Activated naive CD8-positive, alpha-beta T cell (primary cell): ENCODE results near the gene HOXB13.

Experiments used
- H3K27ac Mint-ChIP-seq: one replicate; pipeline ENCODE4 v1.8.0; 2021; ENCODE audit warnings: mixed read lengths
- H3K27me3 Mint-ChIP-seq: one replicate; pipeline ENCODE4 v1.8.0; 2021; ENCODE audit warnings: mixed read lengths
- H3K36me3 Mint-ChIP-seq: one replicate; pipeline ENCODE4 v1.8.0; 2021; ENCODE audit warnings: mixed read lengths
- H3K4me1 Mint-ChIP-seq: one replicate; pipeline ENCODE4 v1.8.0; 2021; ENCODE audit warnings: low read depth, mixed read lengths
- H3K4me3 Mint-ChIP-seq: one replicate; pipeline ENCODE4 v1.8.0; 2021; ENCODE audit warnings: mild to moderate bottlenecking, mixed read lengths
- H3K9me3 Mint-ChIP-seq: one replicate; pipeline ENCODE4 v1.8.0; 2021; ENCODE audit warnings: low read depth, mixed read lengths

Gene HOXB13

DNA sequence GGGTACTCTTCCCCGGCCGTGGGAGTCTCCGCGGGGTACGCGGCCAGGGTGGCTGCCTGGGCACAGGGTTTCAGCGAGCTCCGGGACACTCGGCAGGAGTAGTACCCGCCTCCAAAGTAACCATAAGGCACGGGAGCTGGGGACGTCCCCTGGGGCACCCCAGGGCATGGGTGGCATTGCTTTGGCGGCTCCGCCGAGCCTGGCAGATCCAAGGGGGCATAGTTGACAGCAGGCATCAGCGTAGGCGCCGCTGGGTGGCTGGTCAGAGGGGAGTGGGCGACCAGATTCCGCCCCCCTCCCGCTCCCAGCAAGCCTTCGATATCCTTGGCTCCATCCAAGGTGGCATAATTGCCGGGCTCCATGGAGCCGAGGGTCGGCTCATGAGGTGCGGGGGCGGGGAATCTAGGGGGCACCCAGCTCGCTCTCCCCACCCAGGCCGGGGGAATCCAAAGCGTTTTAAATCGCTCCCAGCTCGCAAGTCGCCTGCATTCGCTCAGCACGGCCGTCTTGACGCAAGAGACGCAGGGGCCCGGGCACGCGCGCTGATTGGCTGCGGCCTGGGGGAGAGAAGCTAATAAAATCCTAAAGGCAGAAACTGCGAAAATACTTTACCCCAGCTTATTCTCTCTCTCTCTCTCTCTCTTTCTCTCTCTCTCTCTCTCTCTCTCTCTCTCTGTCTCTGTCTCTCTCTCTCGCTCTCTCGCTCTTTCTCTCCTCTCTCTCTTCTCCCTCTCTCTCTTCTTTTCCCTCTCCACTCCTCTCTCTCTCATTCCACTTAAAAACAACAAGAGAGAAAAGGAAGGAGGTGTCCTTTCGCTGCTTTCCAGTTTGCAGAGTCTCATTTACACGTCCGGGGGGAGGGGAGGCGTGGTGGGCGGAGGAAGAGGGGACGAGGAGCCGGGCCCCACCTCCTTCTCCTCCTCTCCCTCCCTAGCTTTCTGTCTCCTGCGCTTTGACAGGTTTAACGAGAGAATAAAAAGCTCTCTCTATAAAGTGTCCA is at the start of gene HOXB13:
HOXB13 (minus strand) TSS at position 519 of the 1,000 bp plus-strand sequence; CDS start at position 362, 157 bp downstream.
- Mint-ChIP-seq H3K4me1 (peaks cover 53% of the 10 kb centered on the region), H3K27me3 (peaks cover 63% of the 10 kb centered on the region), H3K9me3 (no peaks in the 10 kb centered on the region), H3K36me3 (no peaks in the 10 kb centered on the region), H3K4me3 (peak within 1 kb of the TSS; percentile 66), H3K27ac (no peak within 1 kb of the TSS)

DNA sequence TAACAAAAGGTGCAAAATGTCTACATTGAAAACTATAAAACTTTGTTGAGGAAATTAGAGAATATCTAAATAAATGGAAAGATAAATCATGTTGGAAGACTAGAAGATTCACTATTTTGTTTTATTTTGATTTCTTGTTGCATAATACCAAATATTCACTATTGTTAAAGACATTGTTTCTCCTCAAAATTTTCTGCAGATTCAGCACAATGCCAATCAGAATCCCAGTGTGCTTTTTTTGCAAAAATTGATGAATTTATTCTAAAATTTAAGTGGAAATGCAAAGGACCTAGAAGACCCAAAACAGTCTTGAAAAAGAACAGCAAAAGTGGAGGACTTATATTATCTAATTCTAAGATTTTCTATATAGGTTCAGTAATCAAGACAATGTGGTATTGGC is 48.1 kb upstream of the HOXB13 start:
- Mint-ChIP-seq H3K27ac (no peak overlapping the region), H3K27me3 (peaks cover 12% of the 10 kb centered on the region), H3K4me3 (no peak overlapping the region), H3K9me3 (no peaks in the 10 kb centered on the region), H3K36me3 (no peaks in the 10 kb centered on the region), H3K4me1 (no peaks in the 10 kb centered on the region)

DNA sequence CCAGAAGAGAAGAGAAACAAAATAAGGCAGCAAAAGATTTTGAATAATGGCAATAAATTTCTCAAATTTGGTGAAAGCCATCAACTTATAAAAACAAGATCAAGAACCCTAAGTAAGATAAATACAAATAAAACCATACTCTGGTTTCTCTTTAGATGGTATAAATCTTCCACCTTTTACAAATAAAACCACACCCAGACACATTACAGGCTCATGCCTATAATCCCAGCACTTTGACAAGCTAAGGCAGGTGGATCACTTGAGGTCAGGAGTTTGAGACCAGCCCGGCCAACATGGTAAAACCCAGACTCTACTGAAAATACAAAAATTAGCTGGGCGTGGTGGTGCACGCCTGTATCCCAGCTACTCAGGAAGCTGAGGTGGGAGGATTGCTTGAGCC is 44.7 kb upstream of the HOXB13 start:
- Mint-ChIP-seq H3K4me3 (no peak overlapping the region), H3K27ac (no peak overlapping the region), H3K4me1 (no peaks in the 10 kb centered on the region), H3K36me3 (no peaks in the 10 kb centered on the region), H3K9me3 (no peaks in the 10 kb centered on the region), H3K27me3 (peaks cover 20% of the 10 kb centered on the region)

DNA sequence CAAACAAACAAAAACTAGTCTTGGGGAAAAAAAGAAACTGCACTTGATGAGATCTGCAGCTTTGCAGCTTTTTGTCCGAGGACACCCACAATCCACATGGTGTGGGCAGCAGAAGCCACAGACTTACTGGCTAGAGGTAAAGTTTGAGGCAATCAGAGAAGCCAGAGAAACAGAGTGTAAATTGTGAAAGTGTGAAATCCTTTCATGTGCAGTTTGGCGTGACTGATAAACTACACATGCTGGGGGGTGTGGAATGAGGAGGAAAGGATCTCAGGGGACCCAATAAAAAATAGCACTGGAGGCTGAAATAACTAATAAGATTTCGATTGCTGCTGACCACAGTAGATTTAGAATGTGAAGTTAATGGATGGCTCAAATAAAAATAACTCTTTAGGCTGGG is 42.4 kb upstream of the HOXB13 start:
- peaks cover 22% of the 10 kb centered on the region for H3K27me3 Mint-ChIP-seq
- no peaks in the 10 kb centered on the region for H3K4me1 Mint-ChIP-seq
- no peaks in the 10 kb centered on the region for H3K9me3 Mint-ChIP-seq
- no peak overlapping the region for H3K27ac Mint-ChIP-seq
- no peaks in the 10 kb centered on the region for H3K36me3 Mint-ChIP-seq
- no peak overlapping the region for H3K4me3 Mint-ChIP-seq

DNA sequence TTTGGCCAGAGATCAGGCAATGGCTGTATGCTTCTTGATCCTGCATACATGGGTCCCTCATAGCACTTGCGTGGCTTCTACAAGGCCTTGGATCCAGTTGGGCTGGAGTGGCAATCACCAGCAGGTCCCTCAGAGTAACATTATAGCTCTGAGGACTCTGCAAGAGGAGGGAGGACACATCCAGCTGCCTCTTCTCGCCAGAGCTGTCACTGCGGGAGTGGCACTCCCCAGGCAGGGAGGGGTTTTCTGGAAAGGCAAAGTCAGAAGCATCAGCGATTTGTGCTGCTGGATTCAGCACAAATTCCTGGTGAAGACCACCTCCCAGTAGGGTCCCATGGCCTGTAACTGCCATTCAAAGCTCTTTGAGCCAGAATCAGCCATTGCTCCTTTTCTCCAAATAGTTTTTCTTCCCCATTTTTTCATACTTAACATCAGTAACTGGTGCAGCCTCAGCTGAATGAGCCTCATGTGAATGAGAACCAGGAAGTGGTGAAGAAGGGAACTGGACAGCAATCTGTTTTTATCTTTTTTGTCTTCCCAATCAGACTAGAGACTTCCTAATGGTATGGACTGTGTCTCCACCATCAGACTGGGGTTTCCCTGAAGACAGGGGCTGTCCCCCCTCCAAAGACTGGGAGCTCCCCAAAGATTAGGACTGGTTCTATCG is 40.6 kb upstream of the HOXB13 start:
- no peak overlapping the region for H3K27ac Mint-ChIP-seq
- H3K4me3 Mint-ChIP-seq: no peak overlapping the region
- H3K27me3 Mint-ChIP-seq: peaks cover 20% of the 10 kb centered on the region
- H3K9me3 Mint-ChIP-seq: no peaks in the 10 kb centered on the region
- H3K36me3 Mint-ChIP-seq: no peaks in the 10 kb centered on the region
- H3K4me1 Mint-ChIP-seq: no peaks in the 10 kb centered on the region

- Mint-ChIP-seq H3K4me3 (no peak overlapping the region), H3K9me3 (no peaks in the 10 kb centered on the region), H3K4me1 (no peaks in the 10 kb centered on the region), H3K27ac (no peak overlapping the region), H3K27me3 (peaks cover 24% of the 10 kb centered on the region), H3K36me3 (no peaks in the 10 kb centered on the region)
Measured at GRCh38 chr17:48767263-48767774, 38.8 kb upstream of the HOXB13 start.

GRCh38 chr17:48761114-48761513 is 32.6 kb upstream of the HOXB13 start:
- peaks cover 42% of the 10 kb centered on the region for H3K27me3 Mint-ChIP-seq
- peaks cover 2% of the 10 kb centered on the region for H3K36me3 Mint-ChIP-seq
- no peak overlapping the region for H3K4me3 Mint-ChIP-seq
- H3K27ac Mint-ChIP-seq: no peak overlapping the region
- H3K9me3 Mint-ChIP-seq: no peaks in the 10 kb centered on the region
- no peaks in the 10 kb centered on the region for H3K4me1 Mint-ChIP-seq

DNA sequence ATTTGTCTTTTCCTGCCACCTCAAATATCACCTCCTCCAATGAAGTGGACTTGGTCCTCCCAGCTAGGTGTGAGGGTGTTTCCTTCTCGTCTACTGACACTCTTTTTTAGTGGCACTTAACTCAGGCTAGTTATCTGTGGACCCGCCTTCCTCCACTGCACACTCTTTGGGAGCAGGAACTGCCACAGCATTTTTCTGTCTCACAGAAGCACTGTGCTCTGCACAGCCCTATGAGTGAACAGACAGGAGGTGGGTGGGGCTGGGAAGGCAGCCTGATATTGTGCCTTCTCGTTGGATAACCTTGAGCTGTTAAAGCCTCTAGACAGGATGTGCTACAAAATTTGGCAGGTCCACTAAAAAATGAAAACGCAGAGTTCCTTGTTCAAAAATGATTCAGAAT is 31.9 kb upstream of the HOXB13 start:
- H3K27ac Mint-ChIP-seq: no peak overlapping the region
- no peaks in the 10 kb centered on the region for H3K4me1 Mint-ChIP-seq
- H3K36me3 Mint-ChIP-seq: peaks cover 2% of the 10 kb centered on the region
- no peak overlapping the region for H3K4me3 Mint-ChIP-seq
- H3K9me3 Mint-ChIP-seq: no peaks in the 10 kb centered on the region
- H3K27me3 Mint-ChIP-seq: peaks cover 48% of the 10 kb centered on the region

- Mint-ChIP-seq H3K36me3 (peaks cover 2% of the 10 kb centered on the region), H3K27me3 (peaks cover 48% of the 10 kb centered on the region), H3K27ac (no peak overlapping the region), H3K9me3 (no peaks in the 10 kb centered on the region), H3K4me3 (no peak overlapping the region), H3K4me1 (peaks cover 6% of the 10 kb centered on the region)
Measured at GRCh38 chr17:48759288-48759687, 30.7 kb upstream of the HOXB13 start.

DNA sequence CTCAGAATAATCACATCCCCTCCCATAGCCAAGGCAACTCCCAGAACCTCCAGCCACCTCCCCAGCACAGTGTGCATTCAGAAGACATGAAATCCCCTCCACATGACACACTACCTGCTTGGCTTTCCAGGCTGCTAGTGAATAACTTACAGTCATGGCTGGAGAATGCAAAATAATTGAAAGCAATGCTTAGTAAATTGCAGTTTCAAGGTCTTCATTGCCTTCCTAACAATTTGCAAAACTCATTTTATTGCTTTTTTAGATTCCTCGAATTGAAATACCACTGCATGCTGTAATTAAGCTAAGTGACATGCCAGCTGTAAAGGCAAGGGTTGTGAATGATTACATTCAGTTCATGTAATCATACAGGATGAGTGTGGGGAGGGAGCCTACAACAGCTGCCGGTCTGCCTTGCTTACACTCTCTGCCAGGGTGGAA is 29.0 kb upstream of the HOXB13 start:
- H3K27me3 Mint-ChIP-seq: peaks cover 53% of the 10 kb centered on the region
- H3K4me1 Mint-ChIP-seq: peaks cover 16% of the 10 kb centered on the region
- H3K9me3 Mint-ChIP-seq: no peaks in the 10 kb centered on the region
- no peak overlapping the region for H3K4me3 Mint-ChIP-seq
- no peak overlapping the region for H3K27ac Mint-ChIP-seq
- peaks cover 2% of the 10 kb centered on the region for H3K36me3 Mint-ChIP-seq

DNA sequence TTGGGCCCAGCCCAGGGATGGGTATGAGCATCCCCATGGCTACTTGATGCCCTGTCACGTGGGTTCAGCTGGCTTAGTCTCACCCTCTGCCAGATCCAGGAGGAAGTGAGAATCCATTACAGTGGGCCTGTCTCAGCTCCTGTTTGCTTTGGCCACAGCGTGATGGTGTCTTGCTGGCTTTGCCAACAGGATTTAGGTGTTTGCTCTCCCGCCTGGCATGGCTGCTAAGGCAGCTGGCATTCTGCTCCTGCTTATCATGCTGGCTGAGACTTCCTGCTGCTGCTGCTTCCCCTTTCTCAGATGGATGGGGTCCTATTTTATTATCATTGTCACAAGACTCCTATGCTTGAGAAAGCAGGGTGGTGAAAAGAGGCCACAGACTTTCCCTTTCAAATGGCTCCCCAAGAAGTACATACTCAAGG is 28.3 kb upstream of the HOXB13 start:
- H3K9me3 Mint-ChIP-seq: no peaks in the 10 kb centered on the region
- H3K27me3 Mint-ChIP-seq: peaks cover 53% of the 10 kb centered on the region
- H3K4me3 Mint-ChIP-seq: no peak overlapping the region
- H3K27ac Mint-ChIP-seq: no peak overlapping the region
- peaks cover 19% of the 10 kb centered on the region for H3K4me1 Mint-ChIP-seq
- peaks cover 2% of the 10 kb centered on the region for H3K36me3 Mint-ChIP-seq

GRCh38 chr17:48755356-48755755 is 26.8 kb upstream of the HOXB13 start:
- no peak overlapping the region for H3K27ac Mint-ChIP-seq
- peaks cover 53% of the 10 kb centered on the region for H3K27me3 Mint-ChIP-seq
- no peaks in the 10 kb centered on the region for H3K9me3 Mint-ChIP-seq
- peaks cover 23% of the 10 kb centered on the region for H3K4me1 Mint-ChIP-seq
- H3K4me3 Mint-ChIP-seq: peak overlapping the region; percentile 40
- peaks cover 2% of the 10 kb centered on the region for H3K36me3 Mint-ChIP-seq

DNA sequence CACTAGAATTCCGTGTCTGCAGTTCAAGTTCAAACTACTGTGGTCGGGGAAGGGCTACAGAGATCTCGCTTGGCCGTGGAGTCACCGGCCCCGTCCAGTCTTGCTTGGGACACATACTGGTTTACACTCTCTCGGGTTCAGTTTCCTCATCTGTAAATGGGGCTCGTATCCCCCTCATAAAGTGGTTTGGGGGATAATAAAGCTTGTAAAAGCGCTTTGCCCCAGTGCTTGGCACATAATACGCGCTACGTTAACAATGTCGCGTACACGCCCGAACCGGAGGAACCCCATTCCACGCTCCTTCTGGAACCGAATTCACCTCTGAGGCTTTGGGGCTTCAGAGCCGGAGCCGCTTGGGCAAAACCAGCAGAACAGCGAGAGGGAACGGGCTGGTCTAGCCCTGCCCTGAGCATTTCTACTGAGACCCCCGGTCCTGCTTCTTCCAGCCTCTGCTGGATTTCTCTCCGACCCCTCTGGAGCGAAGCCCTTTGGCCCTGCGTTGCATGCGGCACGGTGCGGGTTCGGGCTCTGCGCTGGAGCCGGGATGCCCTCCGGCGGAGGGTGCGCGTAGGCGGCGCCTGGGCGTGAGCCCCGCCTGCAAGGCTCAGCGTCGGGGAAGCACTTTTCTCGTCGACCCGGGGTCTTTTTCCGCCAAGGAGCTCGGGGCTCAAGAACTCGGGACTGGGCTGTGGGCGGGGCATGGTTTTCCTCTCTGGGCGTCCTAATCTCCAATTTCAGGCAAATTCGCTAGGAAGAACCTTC is 26.1 kb upstream of the HOXB13 start:
- H3K27me3 Mint-ChIP-seq: peaks cover 55% of the 10 kb centered on the region
- peaks cover 23% of the 10 kb centered on the region for H3K4me1 Mint-ChIP-seq
- no peaks in the 10 kb centered on the region for H3K9me3 Mint-ChIP-seq
- H3K27ac Mint-ChIP-seq: no peak overlapping the region
- peak overlapping the region; percentile 51 for H3K4me3 Mint-ChIP-seq
- peaks cover 2% of the 10 kb centered on the region for H3K36me3 Mint-ChIP-seq

GRCh38 chr17:48753794-48754499 is 25.4 kb upstream of the HOXB13 start:
- H3K4me3 Mint-ChIP-seq: peak overlapping the region; percentile 51
- H3K27me3 Mint-ChIP-seq: peaks cover 56% of the 10 kb centered on the region
- H3K4me1 Mint-ChIP-seq: peaks cover 23% of the 10 kb centered on the region
- H3K9me3 Mint-ChIP-seq: no peaks in the 10 kb centered on the region
- H3K36me3 Mint-ChIP-seq: no peaks in the 10 kb centered on the region
- no peak overlapping the region for H3K27ac Mint-ChIP-seq
